ENCODE data around the gene MBIP. TPM values are rescaled to one million over a fixed set of nuclear protein-coding genes. Genes with fewer than 3 reads are reported as not detected.

The MBIP gene
- total RNA-seq, 4 donors from 2014 or later, result 13.4 to 46.5 (median 18.1) TPM

DNA sequence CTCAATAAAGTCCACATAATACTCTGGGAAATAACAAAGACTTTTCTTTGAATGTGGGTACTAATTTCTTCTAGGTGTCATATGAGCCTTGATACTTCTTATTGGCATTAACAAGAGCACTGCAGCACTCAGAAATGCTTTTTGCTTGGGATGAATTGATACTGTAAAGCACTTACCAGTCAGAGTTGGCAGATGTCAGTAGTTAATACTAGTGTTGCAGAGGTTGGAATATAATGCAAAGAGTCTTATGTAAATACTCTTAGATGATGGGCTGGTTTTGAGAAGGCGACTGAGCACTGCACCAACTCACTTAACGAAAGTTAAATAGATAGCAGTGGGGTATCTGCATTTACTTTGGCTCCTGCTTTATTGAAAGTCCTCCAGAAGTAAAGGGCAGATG lies 25.6 kb upstream of the MBIP start:
- TF ChIP-seq, protein P1, sequence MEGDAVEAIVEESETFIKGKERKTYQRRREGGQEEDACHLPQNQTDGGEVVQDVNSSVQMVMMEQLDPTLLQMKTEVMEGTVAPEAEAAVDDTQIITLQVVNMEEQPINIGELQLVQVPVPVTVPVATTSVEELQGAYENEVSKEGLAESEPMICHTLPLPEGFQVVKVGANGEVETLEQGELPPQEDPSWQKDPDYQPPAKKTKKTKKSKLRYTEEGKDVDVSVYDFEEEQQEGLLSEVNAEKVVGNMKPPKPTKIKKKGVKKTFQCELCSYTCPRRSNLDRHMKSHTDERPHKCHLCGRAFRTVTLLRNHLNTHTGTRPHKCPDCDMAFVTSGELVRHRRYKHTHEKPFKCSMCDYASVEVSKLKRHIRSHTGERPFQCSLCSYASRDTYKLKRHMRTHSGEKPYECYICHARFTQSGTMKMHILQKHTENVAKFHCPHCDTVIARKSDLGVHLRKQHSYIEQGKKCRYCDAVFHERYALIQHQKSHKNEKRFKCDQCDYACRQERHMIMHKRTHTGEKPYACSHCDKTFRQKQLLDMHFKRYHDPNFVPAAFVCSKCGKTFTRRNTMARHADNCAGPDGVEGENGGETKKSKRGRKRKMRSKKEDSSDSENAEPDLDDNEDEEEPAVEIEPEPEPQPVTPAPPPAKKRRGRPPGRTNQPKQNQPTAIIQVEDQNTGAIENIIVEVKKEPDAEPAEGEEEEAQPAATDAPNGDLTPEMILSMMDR (IDR thresholded peaks at IDR 0.05; ENCODE audit: low read depth), result no peak

DNA sequence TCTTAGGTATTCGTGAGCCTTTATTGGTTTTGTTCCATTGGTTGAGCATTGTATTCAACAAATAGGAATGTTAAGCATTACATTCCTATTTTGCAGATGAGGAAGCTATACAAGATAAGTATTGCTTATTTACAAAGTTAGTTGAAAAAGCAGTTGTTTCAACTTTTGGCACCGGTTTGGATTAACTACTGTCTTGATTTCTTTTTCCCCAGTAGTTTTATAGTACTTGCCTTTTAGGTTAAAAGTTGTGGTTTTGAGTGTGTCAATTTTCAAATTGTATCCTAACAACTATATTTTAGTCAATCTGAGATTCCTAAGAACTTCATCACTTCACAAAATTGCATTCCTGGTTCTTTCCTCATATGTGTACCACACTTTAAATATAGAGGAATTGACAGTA lies 23.8 kb upstream of the MBIP start:
- TF ChIP-seq, protein P1 (IDR thresholded peaks at IDR 0.05; ENCODE audit: low read depth), result no peak

- TF ChIP-seq, protein P1 (IDR thresholded peaks at IDR 0.05; ENCODE audit: low read depth), result no peak
These were observed 19.9 kb upstream of the MBIP start for GRCh38 chr14:36340276-36340890.

- TF ChIP-seq, protein P1 (IDR thresholded peaks at IDR 0.05; ENCODE audit: low read depth), result no peak
These were observed 19.4 kb upstream of the MBIP start for GRCh38 chr14:36339816-36340215.

DNA sequence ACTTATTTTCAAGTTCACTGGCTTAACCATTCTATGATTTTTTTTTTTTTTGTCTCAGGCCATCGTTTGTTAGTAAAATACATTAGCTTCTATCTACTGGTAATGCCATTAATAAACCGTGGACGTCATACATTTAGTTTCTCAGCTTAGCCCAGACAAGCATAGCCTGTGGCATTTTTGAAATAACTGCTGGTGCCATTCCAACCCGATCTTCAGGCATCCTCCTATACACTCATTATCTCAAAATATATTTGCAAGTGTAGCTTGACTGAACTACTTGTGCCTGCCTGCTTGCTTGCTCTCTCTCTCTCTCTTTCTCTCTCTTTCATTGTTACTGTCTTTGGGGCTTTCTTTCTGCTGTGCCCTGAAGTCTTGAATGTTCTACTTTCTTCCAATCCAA lies 12.7 kb upstream of the MBIP start:
- TF ChIP-seq, protein P1 (IDR thresholded peaks at IDR 0.05; ENCODE audit: low read depth), result no peak

DNA sequence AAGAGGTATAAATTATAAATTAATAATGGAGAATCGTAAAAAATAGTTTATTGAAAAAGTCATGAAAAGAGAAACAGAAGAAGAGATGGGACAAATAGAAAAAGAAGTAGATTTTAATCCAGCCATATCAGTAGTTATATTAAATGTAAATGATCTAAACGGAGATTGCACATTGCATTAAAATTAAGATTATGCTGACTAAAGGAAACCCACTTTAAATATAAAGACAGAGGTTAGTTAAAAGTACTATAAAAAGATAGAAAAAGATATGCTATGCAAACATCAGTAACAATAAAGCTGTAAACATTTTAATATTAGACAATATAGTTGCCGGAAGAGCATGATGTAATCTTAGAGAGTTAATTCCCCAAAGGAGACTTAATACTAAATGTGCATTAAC lies 5.4 kb upstream of the MBIP start:
- TF ChIP-seq, protein P1 (IDR thresholded peaks at IDR 0.05; ENCODE audit: low read depth), result no peak

DNA sequence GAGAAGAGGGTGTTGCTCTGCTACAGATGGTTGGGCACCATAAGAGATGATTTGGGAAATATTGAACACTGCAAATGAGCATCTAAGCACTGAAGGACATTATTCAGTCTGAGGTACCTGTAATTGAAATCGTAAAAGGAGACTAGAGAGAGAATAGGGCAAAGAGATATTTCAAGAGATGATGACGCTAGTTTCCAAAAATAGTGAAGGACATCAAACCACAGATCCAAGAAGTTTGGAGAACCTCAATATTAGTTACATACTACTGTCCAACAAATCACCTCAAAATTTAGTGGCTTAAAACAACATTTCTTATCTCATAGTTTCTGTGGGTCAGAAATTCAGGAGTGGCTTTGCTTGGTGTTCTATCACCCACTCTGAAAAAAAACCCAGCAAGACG lies 4.5 kb upstream of the MBIP start:
- TF ChIP-seq, protein P1 (IDR thresholded peaks at IDR 0.05; ENCODE audit: low read depth), result no peak
